ENCODE measurements around the gene FARS2.

DNA sequence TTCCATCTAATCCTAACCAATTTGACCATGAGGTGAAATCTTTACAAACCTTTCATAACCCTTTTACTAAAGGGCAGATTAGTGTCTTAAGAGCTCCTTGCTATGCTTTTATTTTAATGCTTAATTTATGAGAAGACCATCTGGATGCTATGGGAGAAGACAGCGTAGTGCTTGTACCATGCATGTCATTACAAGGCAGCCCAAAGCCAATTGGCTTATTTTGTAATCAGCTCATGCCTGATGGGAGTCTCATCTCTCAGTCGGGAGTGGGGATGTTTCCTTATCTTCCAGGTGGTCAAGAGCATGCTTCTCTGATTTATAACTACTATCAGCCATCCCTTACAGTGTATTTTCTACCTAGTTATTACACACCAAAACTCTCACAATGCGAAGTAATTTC is 304.7 kb downstream of the FARS2 start:
- TF ChIP-seq POLR2AphosphoS5 (IDR thresholded peaks at IDR 0.05) (no peak), POLR2A (IDR thresholded peaks at IDR 0.05) (no peak)
- TF ChIP-seq, protein P1, sequence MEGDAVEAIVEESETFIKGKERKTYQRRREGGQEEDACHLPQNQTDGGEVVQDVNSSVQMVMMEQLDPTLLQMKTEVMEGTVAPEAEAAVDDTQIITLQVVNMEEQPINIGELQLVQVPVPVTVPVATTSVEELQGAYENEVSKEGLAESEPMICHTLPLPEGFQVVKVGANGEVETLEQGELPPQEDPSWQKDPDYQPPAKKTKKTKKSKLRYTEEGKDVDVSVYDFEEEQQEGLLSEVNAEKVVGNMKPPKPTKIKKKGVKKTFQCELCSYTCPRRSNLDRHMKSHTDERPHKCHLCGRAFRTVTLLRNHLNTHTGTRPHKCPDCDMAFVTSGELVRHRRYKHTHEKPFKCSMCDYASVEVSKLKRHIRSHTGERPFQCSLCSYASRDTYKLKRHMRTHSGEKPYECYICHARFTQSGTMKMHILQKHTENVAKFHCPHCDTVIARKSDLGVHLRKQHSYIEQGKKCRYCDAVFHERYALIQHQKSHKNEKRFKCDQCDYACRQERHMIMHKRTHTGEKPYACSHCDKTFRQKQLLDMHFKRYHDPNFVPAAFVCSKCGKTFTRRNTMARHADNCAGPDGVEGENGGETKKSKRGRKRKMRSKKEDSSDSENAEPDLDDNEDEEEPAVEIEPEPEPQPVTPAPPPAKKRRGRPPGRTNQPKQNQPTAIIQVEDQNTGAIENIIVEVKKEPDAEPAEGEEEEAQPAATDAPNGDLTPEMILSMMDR (IDR thresholded peaks at IDR 0.05) = no peak
